ENCODE results near the gene FBXL22.
"Not testable (repeated sequence)": the region's sequence is repeated elsewhere in the genome, so short reads cannot be mapped to it uniquely, and the experiment has no call there.

FBXL22 gene

GRCh38 chr15:63612300-63612699, 15.1 kb downstream of the FBXL22 start:
- DNase-seq (ENCODE audit: low spot score) = no peak

- no peak for DNase-seq (ENCODE audit: low spot score)
These were observed 18.7 kb downstream of the FBXL22 start for GRCh38 chr15:63615935-63616334.

- not testable (repeated sequence) for DNase-seq (ENCODE audit: low spot score)
These were observed 20.0 kb downstream of the FBXL22 start for GRCh38 chr15:63617147-63617546.

- not testable (repeated sequence) for DNase-seq (ENCODE audit: low spot score)
These were observed 20.4 kb downstream of the FBXL22 start for GRCh38 chr15:63617627-63618026.

- not testable (repeated sequence) for DNase-seq (ENCODE audit: low spot score)
These were observed 23.6 kb downstream of the FBXL22 start for GRCh38 chr15:63620760-63621159.

GRCh38 chr15:63623232-63623969, 26.2 kb downstream of the FBXL22 start:
- DNase-seq (ENCODE audit: low spot score) = no peak

- no peak for DNase-seq (ENCODE audit: low spot score)
These were observed 29.8 kb downstream of the FBXL22 start for GRCh38 chr15:63626955-63627354.

- no peak for DNase-seq (ENCODE audit: low spot score)
These were observed 31.1 kb downstream of the FBXL22 start for GRCh38 chr15:63628123-63628822.

GRCh38 chr15:63630036-63630751, 33.0 kb downstream of the FBXL22 start:
- DNase-seq (ENCODE audit: low spot score) = no peak

- no peak for DNase-seq (ENCODE audit: low spot score)
These were observed 36.1 kb downstream of the FBXL22 start for GRCh38 chr15:63633312-63633711.

GRCh38 chr15:63634154-63634553, 37.0 kb downstream of the FBXL22 start:
- DNase-seq (ENCODE audit: low spot score) = no peak

GRCh38 chr15:63636518-63637061, 39.4 kb downstream of the FBXL22 start:
- DNase-seq (ENCODE audit: low spot score) = no peak

GRCh38 chr15:63638839-63639238, 41.7 kb downstream of the FBXL22 start:
- DNase-seq (ENCODE audit: low spot score) = no peak

- DNase-seq (ENCODE audit: low spot score) = no peak
These were observed 43.0 kb downstream of the FBXL22 start for GRCh38 chr15:63640146-63640545.

Measured in CD4-positive, alpha-beta T cell treated with Interleukin-6 at 100 ng/mL for 8 hours (primary cell).